Peyer's patch (tissue), 4 donors: ENCODE data around the gene NCOA7.

Source experiments
- POLR2A ChIP-seq, 2 donors: fragments of 450-650 bp; IDR thresholded peaks; one replicate each; pipeline ENCODE4 v1.5.1; 2017; ENCODE audit warnings: antibody characterized with exemption in 2 of 2, mild to moderate bottlenecking in 2 of 2, moderate library complexity in 2 of 2
- TF ChIP-seq, protein P1 (sequence below), 6 experiments: fragments of 450-650 bp in 4 of 6; fragments of 200-600 bp in 2 of 6; sonication (generic) in 1 of 6; IDR thresholded peaks; one replicate each; pipeline ENCODE4 v1.5.1; 2017 to 2019; ENCODE audit warnings: antibody characterized with exemption in 6 of 6, mild to moderate bottlenecking in 3 of 6, moderate library complexity in 1 of 6

GRCh38 chr6:125910527-125910926, 119.8 kb downstream of the NCOA7 start:
- TF ChIP-seq, protein P1, sequence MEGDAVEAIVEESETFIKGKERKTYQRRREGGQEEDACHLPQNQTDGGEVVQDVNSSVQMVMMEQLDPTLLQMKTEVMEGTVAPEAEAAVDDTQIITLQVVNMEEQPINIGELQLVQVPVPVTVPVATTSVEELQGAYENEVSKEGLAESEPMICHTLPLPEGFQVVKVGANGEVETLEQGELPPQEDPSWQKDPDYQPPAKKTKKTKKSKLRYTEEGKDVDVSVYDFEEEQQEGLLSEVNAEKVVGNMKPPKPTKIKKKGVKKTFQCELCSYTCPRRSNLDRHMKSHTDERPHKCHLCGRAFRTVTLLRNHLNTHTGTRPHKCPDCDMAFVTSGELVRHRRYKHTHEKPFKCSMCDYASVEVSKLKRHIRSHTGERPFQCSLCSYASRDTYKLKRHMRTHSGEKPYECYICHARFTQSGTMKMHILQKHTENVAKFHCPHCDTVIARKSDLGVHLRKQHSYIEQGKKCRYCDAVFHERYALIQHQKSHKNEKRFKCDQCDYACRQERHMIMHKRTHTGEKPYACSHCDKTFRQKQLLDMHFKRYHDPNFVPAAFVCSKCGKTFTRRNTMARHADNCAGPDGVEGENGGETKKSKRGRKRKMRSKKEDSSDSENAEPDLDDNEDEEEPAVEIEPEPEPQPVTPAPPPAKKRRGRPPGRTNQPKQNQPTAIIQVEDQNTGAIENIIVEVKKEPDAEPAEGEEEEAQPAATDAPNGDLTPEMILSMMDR (IDR thresholded peaks at IDR 0.05), result no peak
- no peak for TF ChIP-seq POLR2A (IDR thresholded peaks at IDR 0.05)
